ENCODE measurements around the gene CXCL9. TPM values are rescaled to one million over a fixed set of nuclear protein-coding genes. Genes with fewer than 3 reads are reported as not detected.

The CXCL9 gene
- total RNA-seq, 4 donors from 2014 or later = 0.11 to 0.17 (median 0.13) TPM; not detected in 1

- DNase-seq (ENCODE audit: extremely low spot score) = no peak
- H3K4me1 ChIP-seq = peaks cover 0 to 10% (median 3%) of the 10 kb centered on the region in 4 donors
- intact Hi-C loops (cut with DNase I) = no loop called here
- peak overlapping the region; percentile 24 to 48 (median 34) for H3K4me3 ChIP-seq
- no peaks in the 10 kb centered on the region for H3K36me3 ChIP-seq
- 6% methylated on average over 6 of the region's 6 CpGs for WGBS
- H3K27ac ChIP-seq (replicated peaks in 1 of 4) = peak overlapping the region in 1 of 4 donors; percentile 24
- TF ChIP-seq EP300 (IDR thresholded peaks at IDR 0.05) = no peak
- TF ChIP-seq, protein P1, sequence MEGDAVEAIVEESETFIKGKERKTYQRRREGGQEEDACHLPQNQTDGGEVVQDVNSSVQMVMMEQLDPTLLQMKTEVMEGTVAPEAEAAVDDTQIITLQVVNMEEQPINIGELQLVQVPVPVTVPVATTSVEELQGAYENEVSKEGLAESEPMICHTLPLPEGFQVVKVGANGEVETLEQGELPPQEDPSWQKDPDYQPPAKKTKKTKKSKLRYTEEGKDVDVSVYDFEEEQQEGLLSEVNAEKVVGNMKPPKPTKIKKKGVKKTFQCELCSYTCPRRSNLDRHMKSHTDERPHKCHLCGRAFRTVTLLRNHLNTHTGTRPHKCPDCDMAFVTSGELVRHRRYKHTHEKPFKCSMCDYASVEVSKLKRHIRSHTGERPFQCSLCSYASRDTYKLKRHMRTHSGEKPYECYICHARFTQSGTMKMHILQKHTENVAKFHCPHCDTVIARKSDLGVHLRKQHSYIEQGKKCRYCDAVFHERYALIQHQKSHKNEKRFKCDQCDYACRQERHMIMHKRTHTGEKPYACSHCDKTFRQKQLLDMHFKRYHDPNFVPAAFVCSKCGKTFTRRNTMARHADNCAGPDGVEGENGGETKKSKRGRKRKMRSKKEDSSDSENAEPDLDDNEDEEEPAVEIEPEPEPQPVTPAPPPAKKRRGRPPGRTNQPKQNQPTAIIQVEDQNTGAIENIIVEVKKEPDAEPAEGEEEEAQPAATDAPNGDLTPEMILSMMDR (IDR thresholded peaks at IDR 0.05) = no peak
- no peak for TF ChIP-seq POLR2AphosphoS5 (IDR thresholded peaks at IDR 0.05)
- TF ChIP-seq POLR2A (IDR thresholded peaks at IDR 0.05; ENCODE audit: low read depth) = no peak
- no peaks in the 10 kb centered on the region for H3K9me3 ChIP-seq
- H3K27me3 ChIP-seq = no peaks in the 10 kb centered on the region
Measured at GRCh38 chr4:76028350-76028765, 21.0 kb upstream of the CXCL9 start.

- Histone ChIP-seq H3K4me3 (no peak overlapping the region), H3K27me3 (no peaks in the 10 kb centered on the region), H3K36me3 (no peaks in the 10 kb centered on the region), H3K27ac (replicated peaks in 1 of 4) (no peak overlapping the region), H3K4me1 (peaks cover 0 to 10% (median 3%) of the 10 kb centered on the region in 4 donors), H3K9me3 (no peaks in the 10 kb centered on the region)
- DNase-seq (ENCODE audit: extremely low spot score) = no peak
- 79% methylated on average over 4 of the region's 4 CpGs for WGBS
- TF ChIP-seq POLR2AphosphoS5 (IDR thresholded peaks at IDR 0.05) (no peak), EP300 (IDR thresholded peaks at IDR 0.05) (no peak), POLR2A (IDR thresholded peaks at IDR 0.05; ENCODE audit: low read depth) (no peak)
- TF ChIP-seq, protein P1 (IDR thresholded peaks at IDR 0.05) = no peak
- intact Hi-C loops (cut with DNase I) = no loop called here
Measured at GRCh38 chr4:76024065-76024464, 16.8 kb upstream of the CXCL9 start.

DNA sequence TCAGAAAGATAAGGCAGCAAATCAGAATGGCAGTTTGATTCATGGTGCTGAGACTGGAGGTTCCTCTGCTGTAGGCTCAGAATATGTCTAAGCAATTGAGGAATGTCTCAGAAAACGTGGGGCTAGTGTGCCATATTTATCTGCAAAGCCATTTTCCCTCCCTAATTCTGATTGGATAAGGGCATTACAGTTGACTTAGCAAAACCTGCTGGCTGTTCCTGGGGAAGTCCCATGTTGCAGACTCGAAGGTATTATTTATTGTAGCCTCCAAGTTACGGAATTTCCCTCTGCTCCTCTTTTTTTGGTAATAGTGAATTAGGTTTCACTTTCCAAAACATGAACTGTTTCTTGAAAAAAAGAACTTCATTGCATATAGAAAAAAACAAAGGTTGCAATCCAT lies 16.1 kb upstream of the CXCL9 start, which contains the start of gene CXCL10:
Gene CXCL10 (minus strand): TSS at position 109 of the 400 bp plus-strand sequence. CDS start 66 bp downstream, at position 43.
- intact Hi-C loops (cut with DNase I) = no loop called here
- H3K9me3 ChIP-seq = no peaks in the 10 kb centered on the region
- no peaks in the 10 kb centered on the region for H3K36me3 ChIP-seq
- no peaks in the 10 kb centered on the region for H3K27me3 ChIP-seq
- no peak for DNase-seq (ENCODE audit: extremely low spot score)
- peaks cover 0 to 6% (median 2%) of the 10 kb centered on the region in 4 donors for H3K4me1 ChIP-seq
- 2% methylated on average over 3 of the region's 3 CpGs for WGBS
- no peak within 1 kb of the TSS for H3K4me3 ChIP-seq
- H3K27ac ChIP-seq (replicated peaks in 1 of 4) = no peak within 1 kb of the TSS
- TF ChIP-seq POLR2A (IDR thresholded peaks at IDR 0.05; ENCODE audit: low read depth) (no peak), POLR2AphosphoS5 (IDR thresholded peaks at IDR 0.05) (no peak), EP300 (IDR thresholded peaks at IDR 0.05) (no peak)
- TF ChIP-seq, protein P1 (IDR thresholded peaks at IDR 0.05) = no peak

DNA sequence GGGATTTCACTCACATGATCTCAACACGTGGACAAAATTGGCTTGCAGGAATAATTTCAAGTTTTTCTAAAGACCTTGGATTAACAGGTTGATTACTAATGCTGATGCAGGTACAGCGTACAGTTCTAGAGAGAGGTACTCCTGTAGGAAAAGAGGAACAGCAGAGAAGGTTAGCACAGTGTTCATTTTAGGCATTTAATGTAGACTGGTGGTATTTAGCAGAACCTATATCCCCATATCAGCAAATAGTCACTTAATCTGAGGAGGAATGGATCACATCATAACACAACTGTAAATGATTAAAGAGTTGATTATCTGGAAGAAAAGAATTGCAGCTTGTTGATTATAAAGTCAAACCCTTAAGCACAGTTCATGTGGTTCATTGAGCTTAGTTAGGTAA lies 15.4 kb upstream of the CXCL9 start:
- no peaks in the 10 kb centered on the region for H3K36me3 ChIP-seq
- 85% methylated on average over 2 of the region's 2 CpGs for WGBS
- TF ChIP-seq, protein P1 (IDR thresholded peaks at IDR 0.05) = no peak
- TF ChIP-seq EP300 (IDR thresholded peaks at IDR 0.05) = no peak

GRCh38 chr4:76022031-76022430 lies 14.7 kb upstream of the CXCL9 start:
- Histone ChIP-seq H3K9me3 (no peaks in the 10 kb centered on the region), H3K27ac (replicated peaks in 1 of 4) (no peak overlapping the region), H3K4me1 (no peaks in the 10 kb centered on the region), H3K4me3 (no peak overlapping the region), H3K36me3 (no peaks in the 10 kb centered on the region), H3K27me3 (no peaks in the 10 kb centered on the region)
- DNase-seq (ENCODE audit: extremely low spot score) = no peak
- intact Hi-C loops (cut with DNase I) = no loop called here
- TF ChIP-seq POLR2AphosphoS5 (IDR thresholded peaks at IDR 0.05) (no peak), EP300 (IDR thresholded peaks at IDR 0.05) (no peak), POLR2A (IDR thresholded peaks at IDR 0.05; ENCODE audit: low read depth) (no peak)
- TF ChIP-seq, protein P1 (IDR thresholded peaks at IDR 0.05) = no peak
- 78% methylated on average over 4 of the region's 4 CpGs for WGBS

More for the DNA sequence above, 15.4 kb upstream of the CXCL9 start:
- Histone ChIP-seq H3K4me1 (no peaks in the 10 kb centered on the region), H3K9me3 (no peaks in the 10 kb centered on the region), H3K4me3 (no peak overlapping the region), H3K27ac (replicated peaks in 1 of 4) (no peak overlapping the region), H3K27me3 (no peaks in the 10 kb centered on the region)
- intact Hi-C loops (cut with DNase I) = no loop called here
- no peak for DNase-seq (ENCODE audit: extremely low spot score)
